SU-DHL-6 (cell line): ENCODE measurements around the gene CHTF8.

Experiments
- H2AFZ ChIP-seq: fragments of 200-600 bp; sonication (generic); 2 replicates; pipeline ENCODE4 v1.6.1; 2014; ENCODE audit warnings: low read depth, mild to moderate bottlenecking, moderate library complexity, mixed read lengths, antibody characterized with exemption, low read length; ENCODE audit not compliant: severe bottlenecking
- H3F3A ChIP-seq: fragments of 200-600 bp; shearing (Covaris generic); 2 replicates; pipeline ENCODE4 v1.6.0; 2016; ENCODE audit warnings: antibody characterized with exemption, mild to moderate bottlenecking; ENCODE audit not compliant: insufficient read depth
- H3K27ac ChIP-seq: fragments of 200-600 bp; sonication (generic); 2 replicates; pipeline ENCODE4 v1.5.1; 2016; ENCODE audit warnings: low read depth, mild to moderate bottlenecking, low read length, moderate library complexity, mixed read lengths
- H3K27me3 ChIP-seq: fragments of 200-600 bp; sonication (generic), shearing (Covaris generic); 2 replicates; pipeline ENCODE4 v1.6.0; 2014; ENCODE audit warnings: mild to moderate bottlenecking, low read length
- H3K36me3 ChIP-seq: fragments of 200-600 bp; sonication (generic); 2 replicates; pipeline ENCODE4 v1.6.1; 2014; ENCODE audit warnings: mild to moderate bottlenecking, low read length, mixed read lengths
- H3K4me2 ChIP-seq: fragments of 300-600, 200-600 bp; shearing (Covaris generic), sonication (generic); 2 replicates; pipeline ENCODE4 v1.6.0; 2014; ENCODE audit warnings: low read length, low read depth, mild to moderate bottlenecking; ENCODE audit not compliant: poor library complexity, severe bottlenecking
- H3K4me3 ChIP-seq: fragments of 200-600 bp; sonication (generic); 2 replicates; pipeline ENCODE4 v1.5.1; 2014; ENCODE audit warnings: antibody characterized with exemption, low read length, mild to moderate bottlenecking, mixed read lengths; ENCODE audit not compliant: insufficient read depth, poor library complexity, severe bottlenecking
- H3K79me2 ChIP-seq: fragments of 200-600 bp; sonication (generic); 2 replicates; pipeline ENCODE4 v1.6.1; 2014; ENCODE audit warnings: mild to moderate bottlenecking, low read length, moderate library complexity; ENCODE audit not compliant: insufficient read depth
- H3K9ac ChIP-seq: fragments of 200-600 bp; sonication (generic); 2 replicates; pipeline ENCODE4 v1.7.0; 2014; ENCODE audit warnings: mild to moderate bottlenecking, low read length
- H3K9me2 ChIP-seq: fragments of 200-600 bp; sonication (generic); replicated peaks from 2 replicates; pipeline ENCODE4 v1.6.1; 2014; ENCODE audit warnings: low read length; ENCODE audit not compliant: insufficient read depth
- H3K9me3 ChIP-seq: fragments of 200-600 bp; sonication (generic); 2 replicates; pipeline ENCODE4 v1.6.1; 2014; ENCODE audit warnings: low read length, mixed read lengths; ENCODE audit not compliant: insufficient read depth
- H4K20me1 ChIP-seq: fragments of 200-600 bp; sonication (generic); 2 replicates; pipeline ENCODE4 v1.6.1; 2014; ENCODE audit warnings: low read depth, mild to moderate bottlenecking, antibody characterized with exemption, low read length, moderate library complexity, mixed read lengths
- CTCF ChIP-seq: fragments of 200-600 bp; sonication (generic); IDR thresholded peaks from one replicate; pipeline ENCODE4 v1.5.1; 2017; ENCODE audit warnings: antibody characterized with exemption, mild to moderate bottlenecking, low read length, moderate library complexity; ENCODE audit not compliant: insufficient read depth, poor library complexity, severe bottlenecking
- EZH2phosphoT487 ChIP-seq: fragments of 200-600 bp; sonication (generic), shearing (Covaris generic); conservative IDR thresholded peaks from 2 replicates; pipeline ENCODE4 v1.6.1; 2018; ENCODE audit warnings: mild to moderate bottlenecking, antibody characterized with exemption, low read length, moderate library complexity, mixed read lengths

CHTF8 gene

GRCh38 chr16:69169051-69169450 lies 36.7 kb upstream of the CHTF8 start:
- TF ChIP-seq EZH2phosphoT487 (no peak), CTCF (no peak)
- Histone ChIP-seq H3K27ac (no peak overlapping the region), H3K9me3 (no peaks in the 10 kb centered on the region), H2AFZ (no peak overlapping the region), H4K20me1 (no peaks in the 10 kb centered on the region), H3K36me3 (peaks cover 34% of the 10 kb centered on the region; the same call in 1 of the 2 replicates), H3K9me2 (no peaks in the 10 kb centered on the region), H3F3A (0 out of 2 replicates have a peak, but pooled peaks cover 2% of the 10 kb centered on the region), H3K4me2 (no peak overlapping the region), H3K27me3 (no peaks in the 10 kb centered on the region), H3K79me2 (no peaks in the 10 kb centered on the region), H3K4me3 (no peak overlapping the region), H3K9ac (no peak overlapping the region)

- TF ChIP-seq EZH2phosphoT487 (no peak), CTCF (no peak)
- Histone ChIP-seq H4K20me1 (no peaks in the 10 kb centered on the region), H3K4me3 (no peak overlapping the region), H3K4me2 (no peak overlapping the region), H3K36me3 (peaks cover 43% of the 10 kb centered on the region; the same call in 1 of the 2 replicates), H3K27me3 (no peaks in the 10 kb centered on the region), H3K27ac (no peak overlapping the region), H3K9me2 (no peaks in the 10 kb centered on the region), H3K9me3 (no peaks in the 10 kb centered on the region), H3F3A (0 out of 2 replicates have a peak, but pooled peaks cover 2% of the 10 kb centered on the region), H3K9ac (no peak overlapping the region), H3K79me2 (no peaks in the 10 kb centered on the region), H2AFZ (no peak overlapping the region)
Observed at GRCh38 chr16:69166946-69167930, 34.9 kb upstream of the CHTF8 start.

GRCh38 chr16:69166221-69166833 lies 33.9 kb upstream of the CHTF8 start:
- Histone ChIP-seq H3F3A (0 out of 2 replicates have a peak, but pooled peaks cover 2% of the 10 kb centered on the region), H3K4me2 (no peak overlapping the region), H3K9me3 (no peaks in the 10 kb centered on the region), H2AFZ (no peak overlapping the region), H4K20me1 (no peaks in the 10 kb centered on the region), H3K9ac (no peak overlapping the region), H3K27me3 (no peaks in the 10 kb centered on the region), H3K9me2 (no peaks in the 10 kb centered on the region), H3K27ac (no peak overlapping the region), H3K36me3 (peaks cover 44% of the 10 kb centered on the region), H3K79me2 (no peaks in the 10 kb centered on the region), H3K4me3 (no peak overlapping the region)
- TF ChIP-seq EZH2phosphoT487, result no peak
- TF ChIP-seq CTCF, result no peak
